MM.1S (cell line): ENCODE data around the gene TNFRSF6B.

ENCODE experiments used
- CTCF ChIP-seq: fragments of 300-600 bp; sonication (generic); IDR thresholded peaks from 2 replicates; pipeline ENCODE4 v1.5.1; 2016; ENCODE audit warnings: antibody characterized with exemption, low read length, mixed read lengths
- EZH2 ChIP-seq: fragments of 300-600 bp; sonication (generic); optimal IDR thresholded peaks from 2 replicates; pipeline ENCODE3; 2017; ENCODE audit warnings: low read depth, mild to moderate bottlenecking, antibody characterized with exemption, low read length, mixed read lengths

GRCh38 chr20:63665708-63666107 lies 30.7 kb upstream of the TNFRSF6B start:
- TF ChIP-seq CTCF (no peak), EZH2 (no peak)
